ENCODE data around the gene SPRED2. TPM values are rescaled to one million over a fixed set of nuclear protein-coding genes. Genes with fewer than 3 reads are reported as not detected.

SPRED2 gene
- total RNA-seq, 2 experiments from 2014 or later = 9.5 to 12.7 TPM

- Mint-ChIP-seq H3K4me1 (ENCODE audit: low read depth) (peaks cover 13% of the 10 kb centered on the region), H3K27me3 (ENCODE audit: low read depth) (peaks cover 50% of the 10 kb centered on the region), H3K36me3 (ENCODE audit: low read depth) (peaks cover 2% of the 10 kb centered on the region), H3K27ac (no peak overlapping the region), H3K4me3 (peak overlapping the region; percentile 87), H3K9me3 (ENCODE audit: insufficient read depth) (no peaks in the 10 kb centered on the region)
- CTCF ChIA-PET = interaction anchor here (1.1 to 1.7 kb wide), 3 partner anchors 15 to 373 kb away, joined by 3 to 6 read pairs (median 4); no protein-coding TSS in a partner anchor
- ATAC-seq = no peak
- POLR2A ChIA-PET = no interaction called here
- DNase-seq = no peak
Measured at GRCh38 chr2:65437392-65438135, 5.2 kb upstream of the SPRED2 start.

- ATAC-seq (no peak), DNase-seq (no peak)
- POLR2A ChIA-PET = interaction anchor here (1.6 kb wide), 1 partner anchor 210 kb away, joined by 6 read pairs; the partner anchor contains the start of gene ACTR2
- peaks cover 13% of the 10 kb centered on the region for H3K4me1 Mint-ChIP-seq (ENCODE audit: low read depth)
- H3K36me3 Mint-ChIP-seq (ENCODE audit: low read depth) = peaks cover 2% of the 10 kb centered on the region
- H3K27me3 Mint-ChIP-seq (ENCODE audit: low read depth) = peaks cover 47% of the 10 kb centered on the region
- CTCF ChIA-PET = interaction anchor here (1.1 to 1.7 kb wide), 3 partner anchors 14 to 372 kb away, joined by 3 to 6 read pairs (median 4); no protein-coding TSS in a partner anchor
- no peak overlapping the region for H3K27ac Mint-ChIP-seq
- H3K4me3 Mint-ChIP-seq = peak overlapping the region; percentile 87
- no peaks in the 10 kb centered on the region for H3K9me3 Mint-ChIP-seq (ENCODE audit: insufficient read depth)
Measured at GRCh38 chr2:65436824-65437221, 4.4 kb upstream of the SPRED2 start.

- peak overlapping the region; percentile 69 for H3K27ac Mint-ChIP-seq
- CTCF ChIA-PET = interaction anchor here (1.1 to 1.7 kb wide), 3 partner anchors 14 to 372 kb away, joined by 3 to 6 read pairs (median 4); no protein-coding TSS in a partner anchor
- ATAC-seq (peak; percentile 7), DNase-seq (peak; percentile 56)
- peaks cover 2% of the 10 kb centered on the region for H3K36me3 Mint-ChIP-seq (ENCODE audit: low read depth)
- peaks cover 13% of the 10 kb centered on the region for H3K4me1 Mint-ChIP-seq (ENCODE audit: low read depth)
- POLR2A ChIA-PET = interaction anchor here (1.6 kb wide), 2 partner anchors 209 to 306 kb away, joined by 4 to 6 read pairs; partner anchors contain the start of genes ACTR2 and RAB1A
- H3K27me3 Mint-ChIP-seq (ENCODE audit: low read depth) = peaks cover 45% of the 10 kb centered on the region
- no peaks in the 10 kb centered on the region for H3K9me3 Mint-ChIP-seq (ENCODE audit: insufficient read depth)
- peak overlapping the region; percentile 87 for H3K4me3 Mint-ChIP-seq
Measured at GRCh38 chr2:65436169-65436823, 3.9 kb upstream of the SPRED2 start.

- POLR2A ChIA-PET = interaction anchor here (1.6 kb wide), 2 partner anchors 209 to 306 kb away, joined by 4 to 6 read pairs; partner anchors contain the start of genes ACTR2 and RAB1A
- Mint-ChIP-seq H3K27ac (no peak overlapping the region), H3K4me1 (ENCODE audit: low read depth) (peaks cover 13% of the 10 kb centered on the region)
Measured at GRCh38 chr2:65435625-65436168, 3.3 kb upstream of the SPRED2 start.

GRCh38 chr2:65434592-65435241, 2.3 kb upstream of the SPRED2 start:
- CTCF ChIA-PET = interaction anchor here (0.7 kb wide), 1 partner anchor 133 kb away, joined by 3 read pairs; no protein-coding TSS in a partner anchor
- Mint-ChIP-seq H3K27ac (no peak overlapping the region), H3K4me3 (peak overlapping the region; percentile 87), H3K27me3 (ENCODE audit: low read depth) (peaks cover 42% of the 10 kb centered on the region), H3K9me3 (ENCODE audit: insufficient read depth) (no peaks in the 10 kb centered on the region), H3K36me3 (ENCODE audit: low read depth) (peaks cover 2% of the 10 kb centered on the region), H3K4me1 (ENCODE audit: low read depth) (peaks cover 21% of the 10 kb centered on the region)
- POLR2A ChIA-PET = interaction anchor here (1.6 kb wide), 1 partner anchor 305 kb away, joined by 4 read pairs; the partner anchor contains the start of gene RAB1A
- DNase-seq = no peak
- ATAC-seq = no peak

More at GRCh38 chr2:65435625-65436168, 3.3 kb upstream of the SPRED2 start:
- peak overlapping the region; percentile 87 for H3K4me3 Mint-ChIP-seq
- peaks cover 2% of the 10 kb centered on the region for H3K36me3 Mint-ChIP-seq (ENCODE audit: low read depth)
- DNase-seq (peak; percentile 48), ATAC-seq (peak; percentile 11)
- H3K9me3 Mint-ChIP-seq (ENCODE audit: insufficient read depth) = no peaks in the 10 kb centered on the region
- CTCF ChIA-PET = interaction anchor here (1.7 kb wide), 1 partner anchor 52 kb away, joined by 6 read pairs; no protein-coding TSS in a partner anchor
- peaks cover 45% of the 10 kb centered on the region for H3K27me3 Mint-ChIP-seq (ENCODE audit: low read depth)

GRCh38 chr2:65431421-65432226, 775 bp downstream of the SPRED2 start:
- peak overlapping the region; percentile 88 for H3K27ac Mint-ChIP-seq
- POLR2A ChIA-PET = interaction anchor here (1.9 kb wide), 1 partner anchor 204 kb away, joined by 4 read pairs; the partner anchor contains the start of gene ACTR2
- peaks cover 20% of the 10 kb centered on the region for H3K4me1 Mint-ChIP-seq (ENCODE audit: low read depth)
- peak overlapping the region; percentile 89 for H3K4me3 Mint-ChIP-seq
- H3K27me3 Mint-ChIP-seq (ENCODE audit: low read depth) = peaks cover 28% of the 10 kb centered on the region
- ATAC-seq (peak; percentile 45), DNase-seq (peak; percentile 67)
- CTCF ChIA-PET = interaction anchor here (1.6 kb wide), 1 partner anchor 49 kb away, joined by 3 read pairs; no protein-coding TSS in a partner anchor
- no peaks in the 10 kb centered on the region for H3K9me3 Mint-ChIP-seq (ENCODE audit: insufficient read depth)
- H3K36me3 Mint-ChIP-seq (ENCODE audit: low read depth) = peaks cover 5% of the 10 kb centered on the region

GRCh38 chr2:65430603-65431420, 1.6 kb downstream of the SPRED2 start:
- peak overlapping the region; percentile 88 for H3K27ac Mint-ChIP-seq

GRCh38 chr2:65429786-65430602, 2.4 kb downstream of the SPRED2 start:
- H3K36me3 Mint-ChIP-seq (ENCODE audit: low read depth) = peaks cover 4% of the 10 kb centered on the region
- DNase-seq = no peak
- POLR2A ChIA-PET = interaction anchor here (0.5 to 1.0 kb wide), 4 partner anchors 22 to 203 kb away, joined by 3 to 4 read pairs (median 3); partner anchors contain the start of gene ACTR2
- H3K9me3 Mint-ChIP-seq (ENCODE audit: insufficient read depth) = no peaks in the 10 kb centered on the region
- peak overlapping the region; percentile 78 for H3K27ac Mint-ChIP-seq
- CTCF ChIA-PET = interaction anchor here (0.6 to 0.7 kb wide), 2 partner anchors 46 to 198 kb away, joined by 3 read pairs; no protein-coding TSS in a partner anchor
- peaks cover 12% of the 10 kb centered on the region for H3K4me1 Mint-ChIP-seq (ENCODE audit: low read depth)
- H3K27me3 Mint-ChIP-seq (ENCODE audit: low read depth) = peaks cover 25% of the 10 kb centered on the region
- H3K4me3 Mint-ChIP-seq = peak overlapping the region; percentile 89
- no peak for ATAC-seq

More at GRCh38 chr2:65430603-65431420, 1.6 kb downstream of the SPRED2 start:
- DNase-seq (peak; percentile 82), ATAC-seq (peak; percentile 56)
- Mint-ChIP-seq H3K4me1 (ENCODE audit: low read depth) (peaks cover 16% of the 10 kb centered on the region), H3K9me3 (ENCODE audit: insufficient read depth) (no peaks in the 10 kb centered on the region), H3K36me3 (ENCODE audit: low read depth) (peaks cover 4% of the 10 kb centered on the region), H3K4me3 (peak overlapping the region; percentile 89), H3K27me3 (ENCODE audit: low read depth) (peaks cover 27% of the 10 kb centered on the region)
- ChIA-PET CTCF (interaction anchor here (0.6 to 1.6 kb wide), 3 partner anchors 47 to 199 kb away, joined by 3 read pairs; no protein-coding TSS in a partner anchor), POLR2A (interaction anchor here (0.5 to 1.9 kb wide), 5 partner anchors 23 to 203 kb away, joined by 3 to 4 read pairs (median 3); partner anchors contain the start of gene ACTR2)

GRCh38 chr2:65427532-65427931, 4.9 kb downstream of the SPRED2 start:
- no peak overlapping the region for H3K27ac Mint-ChIP-seq
- H3K4me3 Mint-ChIP-seq = no peak overlapping the region
- POLR2A ChIA-PET = no interaction called here
- DNase-seq (no peak), ATAC-seq (no peak)
- peaks cover 12% of the 10 kb centered on the region for H3K4me1 Mint-ChIP-seq (ENCODE audit: low read depth)
- H3K27me3 Mint-ChIP-seq (ENCODE audit: low read depth) = peaks cover 17% of the 10 kb centered on the region
- H3K36me3 Mint-ChIP-seq (ENCODE audit: low read depth) = peaks cover 4% of the 10 kb centered on the region
- no peaks in the 10 kb centered on the region for H3K9me3 Mint-ChIP-seq (ENCODE audit: insufficient read depth)
- CTCF ChIA-PET = interaction anchor here (2.0 kb wide), 1 partner anchor 127 kb away, joined by 5 read pairs; no protein-coding TSS in a partner anchor

All from activated CD8-positive, alpha-beta T cell treated with anti-CD3 and anti-CD28 coated beads, Interleukin-2, amount 10 ng/mL, durations not matched to agents 7 days and 5 days (primary cell).